C4-2B (cell line): ENCODE data around the gene NSUN2.

ENCODE experiments used
- CTCF ChIP-seq: fragments of 450-650 bp; conservative IDR thresholded peaks from 2 replicates; pipeline ENCODE4 v1.5.1; 2017; ENCODE audit warnings: mild to moderate bottlenecking
- ZFX ChIP-seq: fragments of 450-650 bp; IDR thresholded peaks from 2 replicates; pipeline ENCODE4 v1.6.1; 2017

GRCh38 chr5:6598351-6598900 is 34.4 kb downstream of the NSUN2 start:
- TF ChIP-seq CTCF (no peak), ZFX (no peak)
